Measurements from ENCODE around the gene MARCOL.

Gene MARCOL

DNA sequence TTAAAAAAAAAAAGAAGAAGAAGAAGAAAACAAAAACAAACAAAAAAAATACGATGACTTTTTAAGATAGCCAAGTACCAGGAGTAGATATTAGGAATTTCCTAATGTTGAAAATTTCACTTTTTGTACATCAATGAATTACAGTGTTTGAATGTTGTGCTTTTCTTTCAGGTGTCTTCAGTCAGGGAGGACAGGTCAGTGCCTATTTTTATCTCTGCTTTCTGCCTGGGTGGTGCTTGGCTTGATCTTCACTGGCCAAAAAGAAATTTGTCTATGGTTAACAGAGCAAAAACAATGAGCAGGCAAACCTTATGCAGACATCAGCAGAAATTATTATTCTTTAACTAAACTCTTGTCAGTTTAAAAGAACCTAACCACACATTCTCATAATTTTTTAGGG is 32.5 kb upstream of the MARCOL start:
- Histone ChIP-seq H3K9me3 (ENCODE audit: insufficient read depth, low read length) (no peaks in the 10 kb centered on the region), H3K4me1 (ENCODE audit: insufficient read depth, insufficient read length) (no peaks in the 10 kb centered on the region), H3K4me3 (ENCODE audit: insufficient read length, low read depth) (no peak overlapping the region), H3K9ac (ENCODE audit: insufficient read length, low read depth) (no peak overlapping the region), H3K27me3 (ENCODE audit: insufficient read depth, insufficient read length) (no peaks in the 10 kb centered on the region), H3K36me3 (ENCODE audit: insufficient read depth, insufficient read length, low read length) (no peaks in the 10 kb centered on the region)
- no peak for DNase-seq (ENCODE audit: low read depth, low spot score)
- no peak for TF ChIP-seq YY1 (IDR thresholded peaks at IDR 0.05; ENCODE audit: insufficient read depth, insufficient read length)
- TF ChIP-seq ZNF274 (IDR thresholded peaks at IDR 0.05; ENCODE audit: low read depth, low read length), result no peak
- no peak for TF ChIP-seq SUZ12 (IDR thresholded peaks at IDR 0.05; ENCODE audit: extremely low read depth, insufficient read depth, insufficient read length)

DNA sequence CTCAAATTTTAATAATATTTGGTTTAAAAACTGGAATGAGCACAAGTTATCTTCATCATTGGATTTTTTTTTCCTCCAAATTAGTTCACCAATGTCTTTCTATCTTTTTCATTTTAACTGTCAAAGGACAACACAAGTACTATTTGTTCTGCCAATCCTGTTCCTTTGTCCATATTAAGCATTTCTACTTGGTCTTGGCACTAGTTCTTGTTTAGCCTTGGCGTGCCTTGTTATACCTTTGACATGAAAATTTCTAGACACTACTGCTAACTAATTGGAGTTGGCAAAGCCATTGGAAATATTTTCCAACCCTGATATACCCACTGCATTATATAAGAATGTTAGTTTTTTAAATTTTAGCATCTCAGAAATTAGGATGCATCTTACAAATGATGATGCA is 31.7 kb upstream of the MARCOL start:
- H3K4me1 ChIP-seq (ENCODE audit: insufficient read depth, insufficient read length), result no peaks in the 10 kb centered on the region
- H3K27me3 ChIP-seq (ENCODE audit: insufficient read depth, insufficient read length), result no peaks in the 10 kb centered on the region
- H3K9ac ChIP-seq (ENCODE audit: insufficient read length, low read depth), result no peak overlapping the region
- no peak for DNase-seq (ENCODE audit: low read depth, low spot score)
- H3K36me3 ChIP-seq (ENCODE audit: insufficient read depth, insufficient read length, low read length), result no peaks in the 10 kb centered on the region
- no peak overlapping the region for H3K4me3 ChIP-seq (ENCODE audit: insufficient read length, low read depth)
- TF ChIP-seq YY1 (IDR thresholded peaks at IDR 0.05; ENCODE audit: insufficient read depth, insufficient read length) (no peak), ZNF274 (IDR thresholded peaks at IDR 0.05; ENCODE audit: low read depth, low read length) (no peak), SUZ12 (IDR thresholded peaks at IDR 0.05; ENCODE audit: extremely low read depth, insufficient read depth, insufficient read length) (no peak)
- H3K9me3 ChIP-seq (ENCODE audit: insufficient read depth, low read length), result no peaks in the 10 kb centered on the region

DNA sequence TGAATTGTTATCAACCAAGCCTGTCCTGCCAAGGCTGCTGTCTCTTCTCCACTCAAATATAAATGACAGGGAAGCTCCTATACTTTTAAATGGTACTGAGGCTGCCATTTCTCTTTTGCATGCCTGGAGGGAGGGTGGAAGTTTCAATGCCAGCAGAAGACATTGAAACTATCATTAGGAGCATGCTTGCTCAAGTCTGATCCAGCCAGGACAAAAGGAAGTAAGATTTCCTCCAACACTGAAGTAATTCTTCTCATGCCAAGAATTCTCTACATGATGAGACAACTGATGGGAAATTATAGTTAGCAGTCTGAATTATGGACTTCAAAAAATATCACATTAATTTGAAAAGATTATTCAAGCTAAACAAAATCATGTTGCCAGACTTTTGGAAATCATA is 30.1 kb upstream of the MARCOL start:
- Histone ChIP-seq H3K4me1 (ENCODE audit: insufficient read depth, insufficient read length) (no peaks in the 10 kb centered on the region), H3K27me3 (ENCODE audit: insufficient read depth, insufficient read length) (no peaks in the 10 kb centered on the region), H3K36me3 (ENCODE audit: insufficient read depth, insufficient read length, low read length) (no peaks in the 10 kb centered on the region), H3K9me3 (ENCODE audit: insufficient read depth, low read length) (no peaks in the 10 kb centered on the region), H3K4me3 (ENCODE audit: insufficient read length, low read depth) (no peak overlapping the region), H3K9ac (ENCODE audit: insufficient read length, low read depth) (no peak overlapping the region)
- no peak for DNase-seq (ENCODE audit: low read depth, low spot score)
- no peak for TF ChIP-seq SUZ12 (IDR thresholded peaks at IDR 0.05; ENCODE audit: extremely low read depth, insufficient read depth, insufficient read length)
- no peak for TF ChIP-seq ZNF274 (IDR thresholded peaks at IDR 0.05; ENCODE audit: low read depth, low read length)
- no peak for TF ChIP-seq YY1 (IDR thresholded peaks at IDR 0.05; ENCODE audit: insufficient read depth, insufficient read length)

DNA sequence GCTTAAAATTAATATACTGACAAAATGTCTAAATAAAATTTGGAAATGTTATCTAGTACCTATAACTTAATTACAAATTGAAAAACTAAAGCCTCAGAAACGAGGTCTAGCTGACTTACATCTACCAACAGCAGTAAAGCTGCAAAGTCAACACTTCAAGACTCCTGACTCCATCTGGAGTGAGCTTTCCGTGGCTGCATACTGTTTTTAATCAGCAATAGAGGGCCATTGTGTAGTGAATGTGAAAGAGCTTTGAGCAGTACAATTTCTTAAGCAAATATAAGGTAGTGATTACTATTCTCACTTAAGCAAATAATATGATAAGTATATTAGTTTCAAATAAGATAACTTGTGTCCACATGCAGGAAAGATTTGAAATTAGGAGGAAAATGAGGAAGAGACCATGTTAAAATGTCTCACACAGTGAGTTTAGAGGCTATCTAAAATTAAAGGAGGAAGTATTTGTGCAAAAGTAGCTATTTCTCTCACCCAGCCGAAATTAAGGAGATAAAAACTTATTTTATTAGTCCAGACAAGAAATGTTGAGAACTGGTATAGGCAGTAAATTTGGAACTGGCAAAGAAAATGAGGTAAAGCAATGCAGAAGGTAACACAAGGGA is 29.1 kb upstream of the MARCOL start:
- no peak for DNase-seq (ENCODE audit: low read depth, low spot score)
- H3K36me3 ChIP-seq (ENCODE audit: insufficient read depth, insufficient read length, low read length), result no peaks in the 10 kb centered on the region
- H3K4me1 ChIP-seq (ENCODE audit: insufficient read depth, insufficient read length), result no peaks in the 10 kb centered on the region
- no peak overlapping the region for H3K9ac ChIP-seq (ENCODE audit: insufficient read length, low read depth)
- H3K4me3 ChIP-seq (ENCODE audit: insufficient read length, low read depth), result no peak overlapping the region
- TF ChIP-seq YY1 (IDR thresholded peaks at IDR 0.05; ENCODE audit: insufficient read depth, insufficient read length) (no peak), SUZ12 (IDR thresholded peaks at IDR 0.05; ENCODE audit: extremely low read depth, insufficient read depth, insufficient read length) (no peak), ZNF274 (IDR thresholded peaks at IDR 0.05; ENCODE audit: low read depth, low read length) (no peak)
- no peaks in the 10 kb centered on the region for H3K9me3 ChIP-seq (ENCODE audit: insufficient read depth, low read length)
- H3K27me3 ChIP-seq (ENCODE audit: insufficient read depth, insufficient read length), result no peaks in the 10 kb centered on the region

DNA sequence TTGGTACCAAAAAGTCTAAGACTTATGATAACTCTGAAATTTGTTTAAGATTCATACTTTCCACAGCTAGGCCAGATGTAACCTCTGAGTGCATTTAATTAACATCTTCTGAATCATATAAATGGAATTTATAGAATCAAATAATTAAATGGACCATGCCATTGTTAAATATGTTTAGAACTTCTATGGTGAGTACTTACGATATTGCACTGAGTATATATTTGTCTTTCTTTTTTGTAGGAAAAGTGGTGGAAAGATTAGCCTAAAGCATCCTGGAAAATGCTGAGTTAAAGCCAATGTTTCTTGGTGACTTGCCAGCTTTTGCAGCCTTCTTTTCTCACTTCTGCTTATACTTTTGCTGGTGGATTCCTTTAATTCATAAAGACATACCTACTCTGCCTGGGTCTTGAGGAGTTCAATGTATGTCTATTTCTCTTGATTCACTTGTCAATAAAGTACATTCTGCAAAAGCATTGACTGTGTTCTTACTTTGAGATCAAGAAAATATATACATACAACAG is 23.6 kb upstream of the MARCOL start:
- no peak overlapping the region for H3K9ac ChIP-seq (ENCODE audit: insufficient read length, low read depth)
- no peaks in the 10 kb centered on the region for H3K27me3 ChIP-seq (ENCODE audit: insufficient read depth, insufficient read length)
- TF ChIP-seq SUZ12 (IDR thresholded peaks at IDR 0.05; ENCODE audit: extremely low read depth, insufficient read depth, insufficient read length), result no peak
- no peak for TF ChIP-seq YY1 (IDR thresholded peaks at IDR 0.05; ENCODE audit: insufficient read depth, insufficient read length)
- no peak for TF ChIP-seq ZNF274 (IDR thresholded peaks at IDR 0.05; ENCODE audit: low read depth, low read length)
- DNase-seq (ENCODE audit: low read depth, low spot score), result no peak
- no peak overlapping the region for H3K4me3 ChIP-seq (ENCODE audit: insufficient read length, low read depth)
- no peaks in the 10 kb centered on the region for H3K4me1 ChIP-seq (ENCODE audit: insufficient read depth, insufficient read length)
- no peaks in the 10 kb centered on the region for H3K9me3 ChIP-seq (ENCODE audit: insufficient read depth, low read length)
- H3K36me3 ChIP-seq (ENCODE audit: insufficient read depth, insufficient read length, low read length), result no peaks in the 10 kb centered on the region

DNA sequence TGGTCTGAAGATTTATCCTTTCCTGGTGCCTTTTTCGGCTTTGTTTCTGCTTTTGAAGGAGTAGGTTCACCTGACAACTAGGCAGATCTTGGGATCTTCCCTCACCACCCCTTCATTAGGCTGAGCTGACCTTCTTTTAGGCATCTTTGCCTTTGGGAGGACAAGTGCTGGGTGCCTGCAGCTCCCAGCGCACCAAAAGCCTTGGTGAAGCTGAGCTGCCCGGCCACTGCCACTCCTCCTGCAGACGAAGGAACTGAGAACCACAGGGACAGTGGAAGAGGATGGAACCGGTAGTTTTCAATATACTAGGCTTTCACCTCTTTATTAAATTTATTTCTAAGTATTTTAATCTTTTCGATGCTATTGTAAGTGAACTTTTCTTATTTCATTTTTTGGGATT is 16.8 kb upstream of the MARCOL start:
- no peaks in the 10 kb centered on the region for H3K4me1 ChIP-seq (ENCODE audit: insufficient read depth, insufficient read length)
- DNase-seq (ENCODE audit: low read depth, low spot score), result no peak
- TF ChIP-seq YY1 (IDR thresholded peaks at IDR 0.05; ENCODE audit: insufficient read depth, insufficient read length) (no peak), ZNF274 (IDR thresholded peaks at IDR 0.05; ENCODE audit: low read depth, low read length) (no peak), SUZ12 (IDR thresholded peaks at IDR 0.05; ENCODE audit: extremely low read depth, insufficient read depth, insufficient read length) (no peak)
- H3K4me3 ChIP-seq (ENCODE audit: insufficient read length, low read depth), result no peak overlapping the region
- H3K9ac ChIP-seq (ENCODE audit: insufficient read length, low read depth), result no peak overlapping the region
- no peaks in the 10 kb centered on the region for H3K36me3 ChIP-seq (ENCODE audit: insufficient read depth, insufficient read length, low read length)
- no peaks in the 10 kb centered on the region for H3K27me3 ChIP-seq (ENCODE audit: insufficient read depth, insufficient read length)
- no peaks in the 10 kb centered on the region for H3K9me3 ChIP-seq (ENCODE audit: insufficient read depth, low read length)

DNA sequence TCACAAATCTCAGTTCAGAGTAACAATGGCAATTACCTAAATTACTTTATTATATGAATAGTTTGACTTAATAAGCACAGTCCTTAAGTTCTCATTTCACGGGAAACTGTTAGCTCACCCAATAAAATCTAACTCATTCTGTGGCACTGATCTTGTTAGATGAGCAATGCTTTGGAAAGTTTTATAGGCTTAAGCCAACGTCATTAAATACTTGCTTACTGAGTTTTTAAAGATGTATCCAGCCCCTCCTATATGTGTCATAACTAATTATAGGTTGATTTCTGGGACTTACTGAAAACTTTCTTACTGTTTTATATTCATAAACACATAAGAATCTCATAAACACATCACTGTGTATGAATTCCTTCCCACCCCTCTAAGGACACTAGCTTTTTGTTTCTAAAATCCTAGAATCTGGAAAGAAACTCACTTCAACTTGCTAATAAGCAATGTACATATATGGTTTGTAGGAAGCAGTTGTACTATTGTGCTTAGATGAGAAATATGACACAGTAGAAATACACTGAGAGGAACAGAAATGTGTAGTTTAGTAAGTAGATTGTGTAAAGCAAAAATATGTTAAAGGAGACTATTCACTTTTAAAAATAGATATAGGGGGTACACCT is 14.1 kb upstream of the MARCOL start:
- Histone ChIP-seq H3K36me3 (ENCODE audit: insufficient read depth, insufficient read length, low read length) (no peaks in the 10 kb centered on the region), H3K4me3 (ENCODE audit: insufficient read length, low read depth) (no peak overlapping the region), H3K27me3 (ENCODE audit: insufficient read depth, insufficient read length) (no peaks in the 10 kb centered on the region), H3K9me3 (ENCODE audit: insufficient read depth, low read length) (no peaks in the 10 kb centered on the region), H3K9ac (ENCODE audit: insufficient read length, low read depth) (no peak overlapping the region), H3K4me1 (ENCODE audit: insufficient read depth, insufficient read length) (no peaks in the 10 kb centered on the region)
- DNase-seq (ENCODE audit: low read depth, low spot score), result no peak
- TF ChIP-seq ZNF274 (IDR thresholded peaks at IDR 0.05; ENCODE audit: low read depth, low read length), result no peak
- no peak for TF ChIP-seq YY1 (IDR thresholded peaks at IDR 0.05; ENCODE audit: insufficient read depth, insufficient read length)
- TF ChIP-seq SUZ12 (IDR thresholded peaks at IDR 0.05; ENCODE audit: extremely low read depth, insufficient read depth, insufficient read length), result no peak
